ENCODE results near the gene ARHGEF28.

ARHGEF28 gene

GRCh38 chr5:73917891-73918290 lies 291.9 kb downstream of the ARHGEF28 start:
- Histone ChIP-seq H3K9me3 (ENCODE audit: insufficient read depth, low read depth, low read length) (no peaks in the 10 kb centered on the region), H3K36me3 (ENCODE audit: insufficient read depth, low read length) (no peaks in the 10 kb centered on the region), H3K9me2 (replicated peaks; ENCODE audit: low read depth, low read length) (no peaks in the 10 kb centered on the region), H3K4me2 (ENCODE audit: low read depth, low read length, poor library complexity, severe bottlenecking) (no peak overlapping the region), H3F3A (ENCODE audit: low read depth) (no peaks in the 10 kb centered on the region), H3K9ac (ENCODE audit: low read depth, low read length, poor library complexity, severe bottlenecking) (no peak overlapping the region), H3K27me3 (ENCODE audit: insufficient read depth, low read length, poor library complexity, severe bottlenecking) (no peaks in the 10 kb centered on the region), H2AFZ (ENCODE audit: low read length) (peak overlapping the region; percentile 43; the same call in 1 of the 2 replicates), H4K20me1 (ENCODE audit: insufficient read depth, low read length, poor library complexity, severe bottlenecking) (no peaks in the 10 kb centered on the region), H3K79me2 (ENCODE audit: insufficient read depth, low read length) (no peaks in the 10 kb centered on the region), H3K4me1 (ENCODE audit: insufficient read depth, low read length, poor library complexity, severe bottlenecking) (peaks cover 2% of the 10 kb centered on the region), H3K4me3 (ENCODE audit: low read length, poor library complexity, severe bottlenecking) (no peak overlapping the region)
- TF ChIP-seq CTCF (conservative IDR thresholded peaks at IDR 0.05; ENCODE audit: low read length) (no peak), EZH2phosphoT487 (IDR thresholded peaks at IDR 0.05; ENCODE audit: borderline replicate concordance) (no peak)

GRCh38 chr5:73918791-73919221 lies 292.8 kb downstream of the ARHGEF28 start:
- Histone ChIP-seq H3F3A (ENCODE audit: low read depth) (no peaks in the 10 kb centered on the region), H3K9me3 (ENCODE audit: insufficient read depth, low read depth, low read length) (no peaks in the 10 kb centered on the region), H3K79me2 (ENCODE audit: insufficient read depth, low read length) (no peaks in the 10 kb centered on the region), H2AFZ (ENCODE audit: low read length) (peak overlapping the region; percentile 43; the same call in 1 of the 2 replicates), H4K20me1 (ENCODE audit: insufficient read depth, low read length, poor library complexity, severe bottlenecking) (no peaks in the 10 kb centered on the region), H3K27me3 (ENCODE audit: insufficient read depth, low read length, poor library complexity, severe bottlenecking) (no peaks in the 10 kb centered on the region), H3K9me2 (replicated peaks; ENCODE audit: low read depth, low read length) (no peaks in the 10 kb centered on the region), H3K4me1 (ENCODE audit: insufficient read depth, low read length, poor library complexity, severe bottlenecking) (no peaks in the 10 kb centered on the region), H3K36me3 (ENCODE audit: insufficient read depth, low read length) (no peaks in the 10 kb centered on the region), H3K4me2 (ENCODE audit: low read depth, low read length, poor library complexity, severe bottlenecking) (no peak overlapping the region), H3K4me3 (ENCODE audit: low read length, poor library complexity, severe bottlenecking) (no peak overlapping the region), H3K9ac (ENCODE audit: low read depth, low read length, poor library complexity, severe bottlenecking) (no peak overlapping the region)
- TF ChIP-seq EZH2phosphoT487 (IDR thresholded peaks at IDR 0.05; ENCODE audit: borderline replicate concordance) (no peak), CTCF (conservative IDR thresholded peaks at IDR 0.05; ENCODE audit: low read length) (no peak)

- no peak overlapping the region for H2AFZ ChIP-seq (ENCODE audit: low read length)
These were observed 295.7 kb downstream of the ARHGEF28 start for GRCh38 chr5:73921741-73922140.

More at GRCh38 chr5:73921741-73922140, 295.7 kb downstream of the ARHGEF28 start:
- Histone ChIP-seq H4K20me1 (ENCODE audit: insufficient read depth, low read length, poor library complexity, severe bottlenecking) (no peaks in the 10 kb centered on the region), H3K9me3 (ENCODE audit: insufficient read depth, low read depth, low read length) (no peaks in the 10 kb centered on the region), H3K4me2 (ENCODE audit: low read depth, low read length, poor library complexity, severe bottlenecking) (no peak overlapping the region), H3K9me2 (replicated peaks; ENCODE audit: low read depth, low read length) (no peaks in the 10 kb centered on the region), H3K4me1 (ENCODE audit: insufficient read depth, low read length, poor library complexity, severe bottlenecking) (no peaks in the 10 kb centered on the region), H3K27me3 (ENCODE audit: insufficient read depth, low read length, poor library complexity, severe bottlenecking) (no peaks in the 10 kb centered on the region), H3F3A (ENCODE audit: low read depth) (no peaks in the 10 kb centered on the region), H3K9ac (ENCODE audit: low read depth, low read length, poor library complexity, severe bottlenecking) (no peak overlapping the region), H3K4me3 (ENCODE audit: low read length, poor library complexity, severe bottlenecking) (no peak overlapping the region), H3K79me2 (ENCODE audit: insufficient read depth, low read length) (no peaks in the 10 kb centered on the region), H3K36me3 (ENCODE audit: insufficient read depth, low read length) (no peaks in the 10 kb centered on the region)
- TF ChIP-seq EZH2phosphoT487 (IDR thresholded peaks at IDR 0.05; ENCODE audit: borderline replicate concordance), result no peak
- no peak for TF ChIP-seq CTCF (conservative IDR thresholded peaks at IDR 0.05; ENCODE audit: low read length)

All from Loucy (cell line).